ENCODE data around the gene MEIS2.

DNA sequence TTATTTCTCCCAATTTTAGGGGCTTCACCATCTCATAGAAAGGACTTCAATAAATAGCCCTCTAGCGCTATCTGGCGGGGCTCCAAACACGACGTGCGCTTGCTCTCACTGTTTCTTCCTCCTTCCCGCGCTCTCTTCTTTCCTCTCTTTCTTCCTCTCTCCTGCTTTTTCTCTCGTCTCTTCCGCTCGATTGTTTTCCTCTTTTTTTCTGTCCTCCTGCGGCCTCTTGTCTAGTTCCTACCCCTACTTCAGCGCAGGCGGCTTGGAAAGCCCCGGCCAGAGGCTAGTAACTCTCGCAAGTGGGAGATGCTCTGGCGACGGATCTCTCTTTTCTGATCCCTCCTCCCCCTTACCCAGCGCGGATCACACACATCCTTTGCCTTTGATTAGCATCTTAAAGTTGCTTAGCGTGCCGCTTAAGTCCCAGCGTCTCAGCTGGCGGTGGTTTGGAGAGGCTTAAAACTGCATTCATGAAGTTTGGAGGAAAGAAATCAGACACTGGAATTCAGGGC lies 6.2 kb upstream of the MEIS2 start:
- TF ChIP-seq, protein P1, sequence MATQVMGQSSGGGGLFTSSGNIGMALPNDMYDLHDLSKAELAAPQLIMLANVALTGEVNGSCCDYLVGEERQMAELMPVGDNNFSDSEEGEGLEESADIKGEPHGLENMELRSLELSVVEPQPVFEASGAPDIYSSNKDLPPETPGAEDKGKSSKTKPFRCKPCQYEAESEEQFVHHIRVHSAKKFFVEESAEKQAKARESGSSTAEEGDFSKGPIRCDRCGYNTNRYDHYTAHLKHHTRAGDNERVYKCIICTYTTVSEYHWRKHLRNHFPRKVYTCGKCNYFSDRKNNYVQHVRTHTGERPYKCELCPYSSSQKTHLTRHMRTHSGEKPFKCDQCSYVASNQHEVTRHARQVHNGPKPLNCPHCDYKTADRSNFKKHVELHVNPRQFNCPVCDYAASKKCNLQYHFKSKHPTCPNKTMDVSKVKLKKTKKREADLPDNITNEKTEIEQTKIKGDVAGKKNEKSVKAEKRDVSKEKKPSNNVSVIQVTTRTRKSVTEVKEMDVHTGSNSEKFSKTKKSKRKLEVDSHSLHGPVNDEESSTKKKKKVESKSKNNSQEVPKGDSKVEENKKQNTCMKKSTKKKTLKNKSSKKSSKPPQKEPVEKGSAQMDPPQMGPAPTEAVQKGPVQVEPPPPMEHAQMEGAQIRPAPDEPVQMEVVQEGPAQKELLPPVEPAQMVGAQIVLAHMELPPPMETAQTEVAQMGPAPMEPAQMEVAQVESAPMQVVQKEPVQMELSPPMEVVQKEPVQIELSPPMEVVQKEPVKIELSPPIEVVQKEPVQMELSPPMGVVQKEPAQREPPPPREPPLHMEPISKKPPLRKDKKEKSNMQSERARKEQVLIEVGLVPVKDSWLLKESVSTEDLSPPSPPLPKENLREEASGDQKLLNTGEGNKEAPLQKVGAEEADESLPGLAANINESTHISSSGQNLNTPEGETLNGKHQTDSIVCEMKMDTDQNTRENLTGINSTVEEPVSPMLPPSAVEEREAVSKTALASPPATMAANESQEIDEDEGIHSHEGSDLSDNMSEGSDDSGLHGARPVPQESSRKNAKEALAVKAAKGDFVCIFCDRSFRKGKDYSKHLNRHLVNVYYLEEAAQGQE (IDR thresholded peaks at IDR 0.05; ENCODE audit: low read depth) = no peak
- no peak for TF ChIP-seq EGR1 (IDR thresholded peaks at IDR 0.05)
- no peak for TF ChIP-seq YY1 (IDR thresholded peaks at IDR 0.05; ENCODE audit: low read depth)
- no peak for TF ChIP-seq NFIC (IDR thresholded peaks at IDR 0.05)
- no peak for TF ChIP-seq TAF1 (IDR thresholded peaks at IDR 0.05; ENCODE audit: low read depth)
- TF ChIP-seq CEBPB (IDR thresholded peaks at IDR 0.05) = no peak
- no peak for TF ChIP-seq EP300 (IDR thresholded peaks at IDR 0.05; ENCODE audit: borderline replicate concordance)
- no peak for TF ChIP-seq MAX (IDR thresholded peaks at IDR 0.05)
- TF ChIP-seq FOXM1 (IDR thresholded peaks at IDR 0.05; ENCODE audit: borderline replicate concordance, low read depth) = no peak
- TF ChIP-seq, protein P2, sequence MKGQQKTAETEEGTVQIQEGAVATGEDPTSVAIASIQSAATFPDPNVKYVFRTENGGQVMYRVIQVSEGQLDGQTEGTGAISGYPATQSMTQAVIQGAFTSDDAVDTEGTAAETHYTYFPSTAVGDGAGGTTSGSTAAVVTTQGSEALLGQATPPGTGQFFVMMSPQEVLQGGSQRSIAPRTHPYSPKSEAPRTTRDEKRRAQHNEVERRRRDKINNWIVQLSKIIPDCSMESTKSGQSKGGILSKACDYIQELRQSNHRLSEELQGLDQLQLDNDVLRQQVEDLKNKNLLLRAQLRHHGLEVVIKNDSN (IDR thresholded peaks at IDR 0.05) = no peak
- TF ChIP-seq RAD21 (IDR thresholded peaks at IDR 0.05; ENCODE audit: low read depth) = no peak
- no peak for TF ChIP-seq ZBTB7A (IDR thresholded peaks at IDR 0.05; ENCODE audit: low read depth)

Data from Ishikawa (cell line).